Measurements from ENCODE around the gene ALCAM.

ALCAM gene

GRCh38 chr3:105615814-105616213 is 249.1 kb downstream of the ALCAM start:
- ATAC-seq = no peak
- TF ChIP-seq PATZ1 (CRISPR knock-in tag; IDR thresholded peaks at IDR 0.05; ENCODE audit: borderline replicate concordance) (no peak), ESRRG (CRISPR knock-in tag; IDR thresholded peaks at IDR 0.05) (no peak), RARB (CRISPR knock-in tag; IDR thresholded peaks at IDR 0.05) (no peak), GLIS3 (CRISPR knock-in tag; IDR thresholded peaks at IDR 0.05) (no peak), TCF4 (CRISPR knock-in tag; IDR thresholded peaks at IDR 0.05; ENCODE audit: borderline replicate concordance) (no peak), POU6F1 (CRISPR knock-in tag; IDR thresholded peaks at IDR 0.05; ENCODE audit: borderline replicate concordance, low read depth) (no peak), TOX (CRISPR knock-in tag; IDR thresholded peaks at IDR 0.05; ENCODE audit: borderline replicate concordance) (no peak), TSHZ2 (CRISPR knock-in tag; IDR thresholded peaks at IDR 0.05) (no peak), CSDC2 (CRISPR knock-in tag; IDR thresholded peaks at IDR 0.05) (no peak), ARNTL (CRISPR knock-in tag; IDR thresholded peaks at IDR 0.05; ENCODE audit: borderline replicate concordance, low read depth) (no peak), BACH2 (CRISPR knock-in tag; IDR thresholded peaks at IDR 0.05; ENCODE audit: borderline replicate concordance) (no peak), ZFP30 (CRISPR knock-in tag; IDR thresholded peaks at IDR 0.05) (no peak), SNAI2 (CRISPR knock-in tag; IDR thresholded peaks at IDR 0.05) (no peak), PPARA (CRISPR knock-in tag; IDR thresholded peaks at IDR 0.05; ENCODE audit: borderline replicate concordance) (no peak), ZC3H10 (CRISPR knock-in tag; IDR thresholded peaks at IDR 0.05) (no peak)

GRCh38 chr3:105616374-105617121 is 249.8 kb downstream of the ALCAM start:
- no peak for ATAC-seq
- no peak for TF ChIP-seq BACH2 (CRISPR knock-in tag; IDR thresholded peaks at IDR 0.05; ENCODE audit: borderline replicate concordance)
- TF ChIP-seq ISL1 (CRISPR knock-in tag; IDR thresholded peaks at IDR 0.05) = no peak
- TF ChIP-seq CSRNP3 (CRISPR knock-in tag; IDR thresholded peaks at IDR 0.05) = no peak
- TF ChIP-seq SNAI2 (CRISPR knock-in tag; IDR thresholded peaks at IDR 0.05) = no peak
- TF ChIP-seq OSR1 (CRISPR knock-in tag; IDR thresholded peaks at IDR 0.05) = no peak
- no peak for TF ChIP-seq ZFP3 (CRISPR knock-in tag; IDR thresholded peaks at IDR 0.05)
- TF ChIP-seq PPARA (CRISPR knock-in tag; IDR thresholded peaks at IDR 0.05; ENCODE audit: borderline replicate concordance) = no peak
- TF ChIP-seq TCF4 (CRISPR knock-in tag; IDR thresholded peaks at IDR 0.05; ENCODE audit: borderline replicate concordance) = no peak
- no peak for TF ChIP-seq ZFP30 (CRISPR knock-in tag; IDR thresholded peaks at IDR 0.05)
- TF ChIP-seq ZNF8 (CRISPR knock-in tag; IDR thresholded peaks at IDR 0.05) = no peak
- no peak for TF ChIP-seq GLIS3 (CRISPR knock-in tag; IDR thresholded peaks at IDR 0.05)
- TF ChIP-seq ZNF70 (CRISPR knock-in tag; IDR thresholded peaks at IDR 0.05) = no peak
- no peak for TF ChIP-seq TOX (CRISPR knock-in tag; IDR thresholded peaks at IDR 0.05; ENCODE audit: borderline replicate concordance)
- TF ChIP-seq POU6F1 (CRISPR knock-in tag; IDR thresholded peaks at IDR 0.05; ENCODE audit: borderline replicate concordance, low read depth) = no peak
- TF ChIP-seq TSHZ2 (CRISPR knock-in tag; IDR thresholded peaks at IDR 0.05) = no peak
- TF ChIP-seq ARNTL (CRISPR knock-in tag; IDR thresholded peaks at IDR 0.05; ENCODE audit: borderline replicate concordance, low read depth) = no peak
- no peak for TF ChIP-seq CSDC2 (CRISPR knock-in tag; IDR thresholded peaks at IDR 0.05)
- no peak for TF ChIP-seq ESRRG (CRISPR knock-in tag; IDR thresholded peaks at IDR 0.05)
- no peak for TF ChIP-seq ZC3H10 (CRISPR knock-in tag; IDR thresholded peaks at IDR 0.05)
- no peak for TF ChIP-seq RARB (CRISPR knock-in tag; IDR thresholded peaks at IDR 0.05)

All from SK-N-SH treated with all-trans-retinoic acid at 6 μM for 48 hours (cell line).